ENCODE data around the gene SF1. TPM values are rescaled to one million over a fixed set of nuclear protein-coding genes. Genes with fewer than 3 reads are reported as not detected.

The SF1 gene
- polyA plus RNA-seq, 1 experiment, result 56.8 TPM

DNA sequence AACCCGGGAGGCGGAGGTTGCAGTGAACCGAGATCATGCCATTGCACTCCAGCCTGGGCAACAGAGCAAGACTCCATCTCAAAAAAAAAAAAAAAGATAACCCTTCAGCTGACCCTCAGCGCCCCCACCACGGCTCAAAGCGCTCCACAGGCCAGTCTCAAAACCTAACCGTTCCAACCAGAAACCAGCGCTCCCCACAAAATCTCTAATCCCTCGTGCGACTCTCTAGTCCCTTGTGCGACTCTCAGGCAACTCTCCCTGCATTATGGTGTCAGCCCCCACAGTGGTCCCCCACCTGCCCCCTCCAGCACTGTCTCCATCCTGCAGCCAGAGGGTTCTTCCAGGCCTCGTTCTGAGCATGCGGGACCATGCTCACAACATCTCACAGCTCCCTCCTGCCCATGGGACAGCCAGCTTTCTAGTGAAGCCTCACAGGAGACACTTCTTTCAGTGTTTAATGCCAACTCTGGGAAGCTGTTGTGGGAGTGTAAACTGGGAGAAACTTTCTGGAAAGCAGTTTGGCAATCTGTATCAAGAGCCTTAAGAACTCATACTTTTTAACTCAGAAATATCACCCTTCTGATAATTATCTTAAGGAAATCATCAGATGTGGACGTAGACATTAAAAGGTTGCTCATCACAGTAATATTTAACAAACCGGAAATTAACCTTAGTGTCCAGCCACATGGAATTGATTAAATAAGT is 30.2 kb downstream of the SF1 start:
- ChIA-PET CTCF (interaction anchor here (0.6 to 1.0 kb wide), 2 partner anchors 260 to 447 kb away, joined by 4 to 6 read pairs; no protein-coding TSS in a partner anchor), POLR2A (interaction anchor here (0.7 to 1.1 kb wide), 2 partner anchors 9 to 13 kb away, joined by 3 read pairs; no protein-coding TSS in a partner anchor)
- no peak for TF ChIP-seq CTCF (IDR thresholded peaks at IDR 0.05; ENCODE audit: low read depth, low read length)
- Histone ChIP-seq H3K27me3 (ENCODE audit: control insufficient read depth, insufficient read depth, low read length) (peaks cover 31% of the 10 kb centered on the region), H3K9me3 (ENCODE audit: control insufficient read depth, insufficient read depth, low read length) (peaks cover 3% of the 10 kb centered on the region; the same call in 1 of the 2 replicates), H3K27ac (ENCODE audit: low read depth, low read length) (peak overlapping the region; percentile 83), H3K4me3 (ENCODE audit: low read depth, low read length) (no peak overlapping the region)
- DNase-seq (ENCODE audit: low read depth, low spot score), result peak; percentile 8

- CTCF ChIA-PET, result no interaction called here
Observed at GRCh38 chr11:64746486-64746885, 31.9 kb downstream of the SF1 start.

DNA sequence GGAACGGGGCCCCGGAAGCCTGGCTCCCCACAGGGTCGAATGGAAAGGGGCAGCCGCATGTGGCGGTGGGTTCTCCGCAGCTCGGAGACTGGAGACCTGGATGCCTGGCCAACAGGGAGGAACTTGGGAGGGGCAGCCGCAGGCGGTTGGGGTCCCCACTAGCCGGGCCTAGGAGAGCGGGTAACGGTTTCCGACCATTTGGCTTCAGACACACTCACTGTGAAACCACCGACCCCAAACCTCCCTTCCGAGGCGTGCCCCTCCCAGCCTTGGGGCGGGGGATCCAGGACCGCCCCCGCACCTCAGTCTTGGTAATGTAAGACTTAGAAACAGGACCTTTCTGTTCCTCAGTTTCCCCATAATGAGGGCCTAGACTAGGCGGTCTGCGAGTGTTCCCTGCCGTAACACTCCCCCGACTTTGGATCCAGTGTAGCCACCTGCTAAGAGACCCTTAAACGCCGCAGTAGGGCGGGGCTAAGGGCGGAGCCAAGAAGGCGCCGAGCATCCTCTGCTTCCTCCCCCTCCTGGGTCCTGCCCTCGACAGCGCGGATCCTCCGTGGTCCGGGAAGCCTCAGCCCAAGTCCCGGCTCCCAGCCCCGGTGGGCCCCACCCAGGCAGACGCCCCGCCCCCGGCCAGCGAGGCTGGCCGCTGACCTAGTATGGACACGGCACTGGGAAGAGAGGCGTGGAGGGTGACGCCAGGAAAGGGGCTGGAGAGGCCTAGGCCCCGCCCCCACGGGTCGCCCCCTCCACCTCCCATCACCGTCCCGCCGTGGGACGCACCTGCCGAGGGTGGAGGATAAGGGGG is 32.6 kb downstream of the SF1 start:
- Histone ChIP-seq H3K4me3 (ENCODE audit: low read depth, low read length) (peak overlapping the region; percentile 8), H3K9me3 (ENCODE audit: control insufficient read depth, insufficient read depth, low read length) (peaks cover 4% of the 10 kb centered on the region; the same call in 1 of the 2 replicates), H3K27ac (ENCODE audit: low read depth, low read length) (no peak overlapping the region), H3K27me3 (ENCODE audit: control insufficient read depth, insufficient read depth, low read length) (peaks cover 54% of the 10 kb centered on the region)
- ChIA-PET POLR2A (interaction anchor here (0.7 kb wide), 1 partner anchor 52 kb away, joined by 6 read pairs; no protein-coding TSS in a partner anchor), CTCF (interaction anchor here (0.6 kb wide), 1 partner anchor 15 kb away, joined by 3 read pairs; no protein-coding TSS in a partner anchor)
- DNase-seq (ENCODE audit: low read depth, low spot score), result no peak
- TF ChIP-seq CTCF (IDR thresholded peaks at IDR 0.05; ENCODE audit: low read depth, low read length), result no peak

More at GRCh38 chr11:64746486-64746885, 31.9 kb downstream of the SF1 start:
- H3K27me3 ChIP-seq (ENCODE audit: control insufficient read depth, insufficient read depth, low read length), result peaks cover 46% of the 10 kb centered on the region
- H3K4me3 ChIP-seq (ENCODE audit: low read depth, low read length), result no peak overlapping the region
- no peak overlapping the region for H3K27ac ChIP-seq (ENCODE audit: low read depth, low read length)
- POLR2A ChIA-PET, result no interaction called here
- H3K9me3 ChIP-seq (ENCODE audit: control insufficient read depth, insufficient read depth, low read length), result peaks cover 4% of the 10 kb centered on the region; the same call in 1 of the 2 replicates
- TF ChIP-seq CTCF (IDR thresholded peaks at IDR 0.05; ENCODE audit: low read depth, low read length), result no peak
- no peak for DNase-seq (ENCODE audit: low read depth, low spot score)

DNA sequence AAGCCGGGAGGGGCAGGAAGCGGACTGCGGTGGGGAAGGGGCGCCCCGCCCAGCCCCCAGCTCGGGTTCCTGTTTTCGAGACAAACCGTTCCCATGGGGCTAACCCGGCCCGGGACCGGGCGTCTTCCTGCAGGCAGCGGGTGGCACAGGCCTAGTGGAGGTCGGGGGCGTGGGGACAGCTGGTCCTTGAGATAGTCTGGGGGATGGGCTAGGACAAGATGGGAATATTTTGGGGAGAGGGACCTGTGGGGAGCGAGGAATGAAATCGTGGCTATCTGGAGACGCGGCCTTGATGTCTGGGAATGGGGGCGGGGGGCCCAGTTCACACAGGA is 33.2 kb downstream of the SF1 start:
- DNase-seq (ENCODE audit: low read depth, low spot score), result no peak
- POLR2A ChIA-PET, result interaction anchor here (0.7 kb wide), 1 partner anchor 51 kb away, joined by 6 read pairs; no protein-coding TSS in a partner anchor
- CTCF ChIA-PET, result interaction anchor here (0.6 kb wide), 1 partner anchor 15 kb away, joined by 3 read pairs; no protein-coding TSS in a partner anchor
- peaks cover 4% of the 10 kb centered on the region; the same call in 1 of the 2 replicates for H3K9me3 ChIP-seq (ENCODE audit: control insufficient read depth, insufficient read depth, low read length)
- no peak overlapping the region for H3K27ac ChIP-seq (ENCODE audit: low read depth, low read length)
- H3K4me3 ChIP-seq (ENCODE audit: low read depth, low read length), result peak overlapping the region; percentile 8; the same call in 1 of the 2 replicates
- H3K27me3 ChIP-seq (ENCODE audit: control insufficient read depth, insufficient read depth, low read length), result peaks cover 60% of the 10 kb centered on the region
- no peak for TF ChIP-seq CTCF (IDR thresholded peaks at IDR 0.05; ENCODE audit: low read depth, low read length)
